ENCODE data around the gene LETMD1.

GRCh38 chr12:51027342-51027835, 20.7 kb upstream of the LETMD1 start:
- TF ChIP-seq USF2 (IDR thresholded peaks at IDR 0.05; ENCODE audit: borderline replicate concordance, low read depth, low read length) (no peak), RFX5 (IDR thresholded peaks at IDR 0.05; ENCODE audit: low read length) (no peak), CTCF (IDR thresholded peaks at IDR 0.05) (no peak), REST (IDR thresholded peaks at IDR 0.05; ENCODE audit: low read depth, low read length) (no peak), CHD2 (IDR thresholded peaks at IDR 0.05; ENCODE audit: low read length, partially characterized antibody) (no peak), POLR2AphosphoS5 (IDR thresholded peaks at IDR 0.05; ENCODE audit: low read depth, low read length) (no peak), GATA2 (CRISPR knock-in tag; IDR thresholded peaks at IDR 0.05) (no peak), MEF2A (IDR thresholded peaks at IDR 0.05; ENCODE audit: borderline replicate concordance, low read depth) (no peak), TCF12 (IDR thresholded peaks at IDR 0.05) (no peak)
